ENCODE results near the gene HS1BP3. TPM values are rescaled to one million over a fixed set of nuclear protein-coding genes. Genes with fewer than 3 reads are reported as not detected.

HS1BP3 gene
- polyA plus RNA-seq, 2 of the 4 experiments (the other 2 are of a cell fraction), result 12.4 to 23.5 TPM

DNA sequence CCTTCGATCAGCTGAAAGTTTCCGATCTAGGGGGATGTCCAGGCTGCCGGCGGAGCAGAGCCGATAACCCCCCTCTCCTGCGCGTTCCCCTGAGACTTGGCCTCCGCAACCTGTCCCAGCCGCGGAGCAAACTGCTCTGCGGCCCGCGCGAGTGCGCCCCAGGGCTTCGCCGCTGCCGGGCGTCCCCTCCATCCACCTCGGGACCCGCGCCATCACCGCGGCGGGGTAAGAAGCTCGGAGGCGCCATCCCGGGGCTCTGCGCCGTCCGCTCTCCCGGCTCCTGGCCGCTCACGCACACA is 15.1 kb upstream of the HS1BP3 start:
- H3K4me3 ChIP-seq, result peak overlapping the region; percentile 58
- DNase-seq (ENCODE audit: low read depth in 1 of 2, low spot score in 1 of 2) (no peak), FAIRE-seq (no peak), ATAC-seq (peak in 1 of 2 experiments; percentile 49; a peak in 3 of 6 replicates)
- no peak for TF ChIP-seq REST (IDR thresholded peaks at IDR 0.05)
- TF ChIP-seq TP53 (CRISPR knock-in tag; IDR thresholded peaks at IDR 0.05), result no peak
- no peak for TF ChIP-seq MAX (IDR thresholded peaks at IDR 0.05)
- TF ChIP-seq PBX3 (IDR thresholded peaks at IDR 0.05), result no peak
- TF ChIP-seq, protein P1, sequence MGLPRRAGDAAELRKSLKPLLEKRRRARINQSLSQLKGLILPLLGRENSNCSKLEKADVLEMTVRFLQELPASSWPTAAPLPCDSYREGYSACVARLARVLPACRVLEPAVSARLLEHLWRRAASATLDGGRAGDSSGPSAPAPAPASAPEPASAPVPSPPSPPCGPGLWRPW (IDR thresholded peaks at IDR 0.05), result no peak
- no peak for TF ChIP-seq RFX5 (IDR thresholded peaks at IDR 0.05)
- no peak for TF ChIP-seq CHD2 (IDR thresholded peaks at IDR 0.05; ENCODE audit: low read length, partially characterized antibody)
- H3K4me1 ChIP-seq, result peaks cover 15% of the 10 kb centered on the region; the same call in 2 of the 3 replicates
- peak overlapping the region in 1 of 2 experiments; percentile 72; a peak in 2 of 6 replicates for H3K27ac ChIP-seq
- 20% methylated on average over 7 of the region's 34 CpGs for WGBS (ENCODE audit: missing lambda C conversion rate)
- CTCF ChIA-PET, result interaction anchor here (0.9 to 10.0 kb wide), 9 partner anchors 9 to 367 kb away, joined by 3 to 352 read pairs (median 6); partner anchors contain the start of gene HS1BP3
- H3K9me3 ChIP-seq, result no peaks in the 10 kb centered on the region
- H3K4me2 ChIP-seq, result peak overlapping the region; percentile 98
- POLR2A ChIA-PET, result interaction anchor here (1.4 kb wide), 1 partner anchor 15 kb away, joined by 3 read pairs; the partner anchor contains the start of gene HS1BP3

DNA sequence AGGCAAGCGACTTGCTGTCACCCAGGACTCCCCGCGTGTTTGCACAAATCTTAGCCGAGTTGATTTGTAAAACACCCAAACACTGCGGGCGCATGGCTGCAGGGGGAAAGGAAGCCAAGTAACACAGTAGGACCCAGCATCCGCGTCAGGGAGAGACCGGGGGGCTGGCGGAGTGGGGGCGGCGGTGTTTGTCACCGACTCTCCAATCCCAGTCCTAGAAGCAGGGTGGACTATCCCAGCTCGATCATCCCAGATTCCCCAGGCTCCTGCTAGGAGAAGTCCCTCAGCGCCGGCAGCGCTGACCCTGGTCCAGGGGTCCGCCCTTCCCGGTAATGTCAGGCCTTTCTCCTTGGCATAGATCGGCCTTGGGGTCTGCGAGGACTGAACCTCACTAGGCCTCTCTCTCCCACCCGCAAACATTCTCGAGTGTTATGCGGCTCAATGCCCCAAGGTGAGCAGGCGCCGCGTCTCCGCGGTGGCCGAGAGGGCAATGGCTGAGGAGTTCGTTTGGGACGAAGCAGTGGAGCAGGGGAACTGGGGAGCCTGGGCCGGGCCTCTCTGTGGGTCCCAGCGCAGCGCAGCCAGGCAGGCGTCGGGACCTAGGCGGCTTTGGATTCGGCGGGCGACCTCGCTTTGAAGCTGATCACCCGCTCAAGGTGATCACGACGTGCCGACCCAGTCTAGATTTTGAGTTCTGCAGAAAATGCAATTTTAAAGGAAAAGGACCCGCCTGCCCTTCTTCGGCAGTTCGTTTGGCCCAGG is 14.5 kb upstream of the HS1BP3 start:
- no peak for DNase-seq (ENCODE audit: low read depth in 1 of 2, low spot score in 1 of 2)
- peak overlapping the region; percentile 98 for H3K4me2 ChIP-seq
- ChIA-PET POLR2A (interaction anchor here (0.5 to 1.4 kb wide), 2 partner anchors 14 to 232 kb away, joined by 3 read pairs; partner anchors contain the start of gene HS1BP3), CTCF (interaction anchor here (0.9 to 10.0 kb wide), 9 partner anchors 9 to 453 kb away, joined by 3 to 352 read pairs (median 6); partner anchors contain the start of gene HS1BP3)
- H3K4me1 ChIP-seq, result peaks cover 15% of the 10 kb centered on the region; the same call in 2 of the 3 replicates
- no peak for FAIRE-seq
- 26% methylated on average over 43 of the region's 49 CpGs for WGBS (ENCODE audit: missing lambda C conversion rate)
- H3K4me3 ChIP-seq, result peak overlapping the region; percentile 58
- H3K9me3 ChIP-seq, result no peaks in the 10 kb centered on the region
- no peak overlapping the region for H3K27ac ChIP-seq
- peak in 1 of 2 experiments; percentile 16; a peak in 3 of 6 replicates for ATAC-seq
- TF ChIP-seq ZNF302 (CRISPR knock-in tag; IDR thresholded peaks at IDR 0.05), result no peak
- 0 out of 2 replicates have a peak, but pooled peaks have one; percentile 25 for TF ChIP-seq RNF2 (IDR thresholded peaks at IDR 0.05; ENCODE audit: borderline replicate concordance, low read depth)

DNA sequence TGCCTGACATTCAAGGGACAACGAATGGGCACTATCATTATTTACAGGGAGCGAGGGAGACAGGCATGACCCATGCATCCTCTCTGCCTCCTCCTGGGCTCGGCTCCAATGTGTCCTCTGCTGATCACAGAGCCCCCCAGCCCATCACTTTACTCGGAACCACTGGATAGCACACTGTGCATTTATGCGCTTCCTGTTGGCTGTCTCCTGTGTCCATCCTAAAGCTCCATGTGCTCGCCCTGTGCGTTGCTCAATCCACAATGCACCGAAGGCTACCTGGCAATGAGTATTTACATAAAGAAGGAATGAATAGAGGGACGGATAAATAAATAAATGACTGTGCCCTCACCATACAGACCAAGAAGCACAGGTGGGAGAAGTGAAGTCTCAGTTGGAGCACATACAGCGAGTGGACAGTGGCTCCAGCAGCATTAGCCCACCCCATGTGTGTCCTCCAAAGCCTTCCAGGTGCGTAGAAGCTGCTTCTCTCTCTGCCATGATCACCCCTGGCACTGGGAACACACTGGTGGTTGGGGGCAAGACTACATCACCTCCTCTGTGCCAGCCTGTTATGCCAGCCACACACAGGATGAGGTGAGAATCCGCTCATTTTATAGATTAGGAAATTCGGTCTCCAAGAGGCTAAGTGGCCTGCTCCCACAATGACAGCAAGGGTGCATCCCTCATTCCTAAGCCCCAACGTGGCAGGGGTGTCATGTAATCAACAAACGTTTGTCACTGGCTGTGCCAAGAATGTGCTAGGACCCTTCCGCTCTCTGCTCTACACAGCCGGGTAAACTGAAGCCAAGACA is 13.7 kb upstream of the HS1BP3 start:
- POLR2A ChIA-PET, result no interaction called here
- Histone ChIP-seq H3K4me2 (no peak overlapping the region; the same call in 2 of the 3 replicates), H3K27ac (no peak overlapping the region), H3K4me1 (peaks cover 15% of the 10 kb centered on the region; the same call in 2 of the 3 replicates), H3K9me3 (no peaks in the 10 kb centered on the region), H3K4me3 (no peak overlapping the region; the same call in 2 of the 3 replicates)
- WGBS (ENCODE audit: missing lambda C conversion rate), result 27% methylated on average over 17 of the region's 17 CpGs
- FAIRE-seq (no peak), ATAC-seq (no peak), DNase-seq (ENCODE audit: low read depth in 1 of 2, low spot score in 1 of 2) (no peak)
- peak in 1 of 2 experiments; percentile 19; a peak in 1 of 4 replicates for TF ChIP-seq CEBPB (IDR thresholded peaks at IDR 0.05)
- no peak for TF ChIP-seq FOSB (CRISPR knock-in tag; IDR thresholded peaks at IDR 0.05)
- no peak for TF ChIP-seq KDM1A (IDR thresholded peaks at IDR 0.05; ENCODE audit: low read depth)
- CTCF ChIA-PET, result interaction anchor here (1.7 to 10.0 kb wide), 6 partner anchors 10 to 454 kb away, joined by 7 to 352 read pairs (median 119); partner anchors contain the start of gene HS1BP3

Data from A549 (cell line).